GM18873 (cell line): ENCODE results near the gene ACOT8.
"Not testable (repeated sequence)": the region's sequence is repeated elsewhere in the genome, so short reads cannot be mapped to it uniquely, and the experiment has no call there.

Experiments used
- ATAC-seq: cut with Tn5 transposase; IDR thresholded peaks from one replicate; pipeline ENCODE4 v1.9.1; 2021; ENCODE audit warnings: mild to moderate bottlenecking, moderate library complexity, moderate number of reproducible peaks; ENCODE audit not compliant: unreplicated experiment, low FRiP score

Gene ACOT8

DNA sequence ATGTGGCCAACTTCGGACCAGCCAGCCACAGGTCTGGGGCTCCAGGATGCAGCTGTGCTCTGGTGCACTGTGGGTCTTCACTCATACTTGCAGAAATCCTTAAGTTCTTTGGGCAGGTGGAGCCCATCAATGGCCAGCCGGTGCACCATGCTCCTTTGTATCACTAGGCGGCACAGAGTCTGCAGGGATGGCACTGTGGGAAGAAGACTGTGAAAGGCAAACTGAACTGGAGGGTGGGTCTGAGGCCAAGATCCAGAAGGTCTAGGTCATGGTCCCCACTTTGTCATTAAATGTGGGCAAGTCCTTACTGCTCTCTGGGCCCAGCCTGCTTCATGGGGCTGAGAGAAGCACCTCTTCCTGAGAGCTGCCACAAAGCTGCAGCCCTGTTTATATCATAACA lies 31.5 kb upstream of the ACOT8 start:
- ATAC-seq: no peak

DNA sequence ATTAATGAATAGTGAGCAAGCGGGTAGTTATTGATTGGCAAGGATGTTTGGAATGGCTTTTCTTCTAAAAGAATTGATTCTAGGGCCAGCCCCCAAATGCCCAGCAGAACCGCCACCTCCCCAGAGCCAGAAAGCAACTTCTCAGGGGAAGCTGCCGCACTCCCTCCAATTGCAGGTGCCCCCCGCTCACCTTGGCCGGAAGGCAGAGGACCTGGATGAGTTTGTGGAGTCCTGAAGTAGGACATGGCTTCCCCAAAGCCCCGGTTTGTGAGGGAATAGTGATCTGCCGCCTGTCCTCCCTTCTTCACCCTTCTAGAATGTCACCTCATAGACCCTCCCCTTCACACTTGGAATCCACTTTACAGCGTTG lies 30.1 kb upstream of the ACOT8 start, which contains the start of gene SPATA25:
Gene SPATA25, minus strand, starts transcription at position 277 of the 370 bp plus-strand sequence. Its CDS starts 32 bp downstream, at position 245.
- ATAC-seq: no peak

DNA sequence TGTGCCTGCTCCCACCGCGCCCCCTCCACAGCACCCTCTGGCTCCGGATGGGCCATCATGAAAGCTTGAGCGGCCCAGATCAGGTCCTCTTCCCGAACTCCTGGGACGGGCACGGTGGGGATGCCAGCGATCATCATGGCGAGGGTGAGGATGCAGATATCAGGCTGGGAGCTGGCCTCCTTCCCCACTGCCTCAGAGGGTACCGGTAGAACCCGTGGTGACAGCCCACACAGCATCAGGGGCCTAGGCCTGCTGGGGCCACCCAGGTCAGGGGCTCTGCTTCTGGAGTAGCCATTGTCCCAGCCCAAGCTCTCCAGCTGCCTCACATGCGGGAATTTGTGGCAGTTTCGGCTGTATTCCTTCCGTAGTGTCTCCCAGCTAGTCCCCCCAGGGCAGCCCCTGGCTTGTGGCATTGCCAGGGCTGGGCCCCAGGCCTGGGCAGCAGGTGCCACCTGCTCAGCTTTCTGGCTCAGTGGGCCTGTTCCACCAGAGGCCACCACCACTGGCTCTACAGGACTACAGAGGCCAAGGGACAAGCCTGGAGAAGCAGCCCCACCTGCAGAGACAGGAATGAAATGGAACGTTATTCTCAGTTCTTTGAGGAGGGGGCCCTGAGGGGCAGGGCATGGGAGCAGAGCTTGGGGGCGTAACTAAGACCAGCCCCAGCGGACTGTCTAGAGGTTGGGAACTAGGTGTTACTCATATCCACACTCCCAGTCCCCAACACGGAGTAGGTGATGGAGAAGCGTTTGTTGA lies 29.6 kb upstream of the ACOT8 start:
- ATAC-seq: no peak

DNA sequence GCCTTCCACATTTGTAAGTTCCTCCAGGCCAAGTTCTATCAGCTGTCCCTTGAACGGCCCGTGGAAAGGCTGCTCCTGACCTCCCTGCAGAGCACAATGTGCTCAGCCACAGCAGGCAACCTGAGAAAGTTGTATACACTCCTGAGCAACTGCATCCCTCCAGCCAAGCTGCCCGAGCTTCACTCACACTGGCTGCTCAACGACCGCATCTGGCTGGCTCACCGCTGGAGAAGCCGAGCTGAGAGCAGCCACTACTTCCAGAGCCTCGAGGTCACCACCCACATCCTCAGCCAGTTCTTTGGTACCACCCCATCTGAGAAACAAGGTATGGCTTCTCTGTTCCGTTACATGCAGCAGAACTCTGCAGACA lies 25.9 kb upstream of the ACOT8 start:
- no peak for ATAC-seq

DNA sequence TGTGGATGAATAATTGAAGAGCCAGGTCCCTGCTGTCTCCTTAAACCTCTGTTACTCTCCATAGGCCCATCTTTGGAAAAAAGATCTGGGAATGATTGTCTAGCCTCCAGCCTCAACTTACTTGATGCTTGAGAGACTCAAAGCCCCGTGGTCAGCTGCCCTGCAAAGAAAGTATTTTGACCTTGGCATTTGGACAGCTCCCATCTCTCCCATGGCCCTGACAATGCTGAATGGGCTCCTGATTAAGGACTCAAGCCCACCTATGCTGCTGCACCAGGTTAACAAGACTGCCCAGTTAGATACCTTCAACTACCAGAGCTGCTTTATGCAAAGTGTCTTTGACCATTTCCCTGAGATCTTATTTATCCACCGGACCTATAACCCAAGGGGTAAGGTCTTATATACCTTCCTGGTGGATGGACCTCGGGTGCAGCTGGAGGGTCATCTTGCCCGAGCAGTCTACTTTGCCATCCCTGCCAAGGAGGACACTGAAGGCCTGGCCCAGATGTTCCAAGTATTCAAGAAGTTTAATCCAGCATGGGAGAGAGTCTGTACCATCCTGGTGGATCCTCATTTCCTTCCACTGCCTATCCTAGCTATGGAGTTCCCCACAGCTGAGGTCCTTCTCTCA lies 25.4 kb upstream of the ACOT8 start:
- ATAC-seq: no peak

DNA sequence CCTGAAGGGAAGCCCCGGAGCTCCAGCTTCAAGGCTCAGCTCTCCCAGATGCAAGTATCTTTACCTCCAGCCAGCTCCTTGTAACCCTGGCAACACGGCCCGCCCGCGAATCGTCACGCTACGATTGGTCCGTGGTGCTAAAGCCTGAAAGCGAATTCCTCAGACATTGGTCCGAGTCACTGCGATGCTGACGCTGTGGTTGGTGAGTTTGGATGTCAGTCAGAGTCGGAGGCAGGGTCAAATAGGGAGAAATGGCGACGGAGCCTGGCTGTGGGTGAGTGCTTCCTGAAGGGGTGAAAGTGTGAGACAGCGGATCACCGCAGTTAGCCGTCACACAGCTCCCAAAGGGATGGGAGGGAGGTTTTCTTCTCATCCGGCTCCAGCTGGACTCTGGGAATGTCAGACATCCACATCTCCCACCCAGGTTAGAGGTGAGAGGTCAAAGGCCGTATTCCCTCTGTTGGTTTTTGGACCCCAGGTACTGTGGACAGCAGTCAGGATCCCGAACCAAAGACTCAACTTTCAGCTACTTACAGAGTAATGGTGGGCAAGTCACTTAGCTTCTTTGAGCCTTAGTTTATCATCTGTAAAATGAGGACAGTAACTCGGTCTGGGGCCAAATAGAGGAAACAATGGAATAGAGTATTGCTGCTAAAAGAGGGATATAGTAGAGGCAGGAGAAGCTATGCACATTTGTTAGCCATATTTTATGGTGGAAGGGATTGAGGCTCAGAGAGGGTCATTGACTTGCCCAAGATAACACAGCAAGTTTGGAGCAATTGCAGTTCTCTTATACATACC lies 24.0 kb upstream of the ACOT8 start, which contains the start of gene ZSWIM1:
Gene ZSWIM1, plus strand, starts transcription at position 240 of the 801 bp plus-strand sequence. CDS start 1,366 bp downstream, outside the sequence.
- ATAC-seq: peak; percentile 95

DNA sequence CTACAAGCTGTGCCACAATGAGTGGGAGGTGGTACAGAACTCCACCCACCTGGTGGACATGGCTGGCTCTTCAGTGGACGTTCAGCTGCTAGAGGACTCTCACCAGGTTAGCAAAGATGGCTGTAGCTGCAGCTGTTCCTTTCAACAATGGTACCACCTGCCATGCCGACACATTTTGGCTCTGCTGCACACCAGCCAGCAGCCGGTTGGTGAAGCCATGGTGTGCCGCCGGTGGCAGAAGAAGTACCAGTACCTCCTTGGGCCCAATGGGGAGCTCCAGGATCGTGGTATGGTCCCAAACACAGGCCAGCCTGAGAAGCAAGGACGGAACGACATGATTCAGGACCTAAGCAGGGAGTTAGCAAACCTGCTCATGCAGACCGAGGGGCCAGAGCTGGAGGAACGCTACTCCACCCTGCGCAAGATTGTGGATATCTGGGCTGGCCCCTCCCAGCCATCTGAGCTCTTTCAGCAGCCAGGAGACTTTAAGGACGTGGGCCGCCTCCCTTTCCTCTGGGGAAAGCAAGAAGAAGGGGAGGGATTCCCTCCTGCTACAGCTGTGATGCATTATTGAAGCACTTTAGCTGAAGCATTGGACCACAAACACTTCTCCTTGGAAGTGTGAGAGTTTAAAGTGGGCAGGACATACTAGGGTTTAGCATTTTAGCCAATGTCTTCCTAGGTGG lies 21.0 kb upstream of the ACOT8 start:
- ATAC-seq: no peak

DNA sequence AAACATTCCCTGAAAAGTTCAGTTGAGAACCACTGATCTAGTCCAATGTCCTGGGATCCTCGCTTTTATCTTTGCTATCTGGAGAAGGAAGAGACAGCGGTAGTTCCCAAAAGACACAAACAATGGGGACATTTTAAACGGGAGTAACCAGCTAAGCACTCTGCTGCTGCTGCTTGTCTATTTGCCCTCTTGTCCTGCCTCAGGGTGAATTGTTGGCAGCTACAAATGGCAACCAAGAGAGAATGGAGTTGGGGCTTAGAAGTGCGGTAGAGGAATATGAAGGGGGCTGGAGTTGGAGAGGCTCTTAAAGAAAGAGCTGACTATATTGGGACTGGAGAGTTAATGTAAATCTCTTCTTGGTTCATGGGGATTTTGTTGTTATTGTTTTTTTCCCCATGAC lies 17.4 kb upstream of the ACOT8 start:
- no peak for ATAC-seq

DNA sequence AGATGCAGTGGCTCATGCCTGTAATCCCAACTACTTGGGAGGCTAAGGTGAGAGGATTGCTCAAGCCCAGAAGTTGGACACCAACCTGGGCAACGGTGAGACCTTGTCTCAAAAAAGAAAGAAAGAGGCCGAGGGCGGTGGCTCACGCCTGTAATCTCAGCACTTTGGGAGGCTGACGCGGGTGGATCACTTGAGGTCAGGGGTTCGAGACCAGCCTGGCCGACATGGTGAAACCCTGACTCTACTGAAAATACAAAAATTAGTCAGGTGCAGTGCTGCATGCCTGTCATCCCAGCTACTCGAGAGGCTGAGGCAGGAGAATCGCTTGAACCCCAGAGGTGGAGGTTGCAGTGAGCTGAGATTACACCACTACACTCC lies 16.9 kb upstream of the ACOT8 start:
- not testable (repeated sequence) for ATAC-seq

DNA sequence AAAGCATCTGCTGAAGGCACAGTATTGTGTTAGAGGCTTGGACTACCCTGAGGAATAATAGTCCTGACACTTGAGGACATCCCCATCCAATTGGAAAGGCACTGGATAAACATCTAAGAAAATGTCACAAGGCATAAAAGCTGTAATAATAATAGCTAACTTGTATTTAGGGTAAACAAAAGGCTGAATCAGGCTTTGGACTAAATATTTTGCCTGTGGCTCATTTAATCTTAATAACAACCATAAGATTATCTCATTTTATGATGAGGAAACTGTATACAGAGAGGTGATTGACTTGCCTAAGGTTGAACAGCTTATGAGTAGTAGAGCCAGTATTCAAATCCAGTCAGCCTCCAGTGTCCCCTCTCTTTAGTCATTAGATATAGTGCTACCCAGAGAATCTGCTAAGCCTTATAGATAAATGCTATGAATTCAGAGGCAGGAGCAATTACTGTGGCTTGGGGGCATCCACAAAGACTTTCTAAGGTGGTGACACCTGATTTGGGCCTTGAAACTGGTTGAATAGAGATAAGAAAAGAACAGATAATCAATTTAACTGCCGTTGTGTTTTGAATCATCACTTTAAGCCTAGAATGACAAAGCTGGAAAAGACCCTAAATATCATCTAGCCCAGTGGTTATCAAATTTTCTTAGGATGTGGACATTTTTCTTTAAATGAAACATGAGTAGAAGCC lies 16.4 kb upstream of the ACOT8 start:
- ATAC-seq: no peak

DNA sequence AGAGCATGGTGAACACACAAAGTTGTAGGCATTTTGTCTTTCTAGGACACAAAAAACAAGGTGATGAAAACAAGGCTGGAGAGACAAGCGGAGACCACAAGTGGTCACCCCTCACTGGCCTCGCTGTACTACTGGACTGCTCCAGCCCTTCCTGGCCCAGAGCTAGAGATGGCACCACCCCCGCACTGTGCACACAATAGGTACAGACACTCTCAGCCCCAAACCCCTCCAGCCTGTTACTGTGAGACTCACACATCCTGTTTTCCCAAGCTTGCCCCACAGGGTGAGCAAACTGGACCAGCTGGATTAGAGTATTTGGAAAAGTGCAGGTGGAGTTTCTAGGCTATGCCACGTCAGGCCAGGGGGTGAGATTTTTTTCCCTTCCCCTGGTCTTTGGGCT lies 15.4 kb upstream of the ACOT8 start:
- ATAC-seq: no peak

DNA sequence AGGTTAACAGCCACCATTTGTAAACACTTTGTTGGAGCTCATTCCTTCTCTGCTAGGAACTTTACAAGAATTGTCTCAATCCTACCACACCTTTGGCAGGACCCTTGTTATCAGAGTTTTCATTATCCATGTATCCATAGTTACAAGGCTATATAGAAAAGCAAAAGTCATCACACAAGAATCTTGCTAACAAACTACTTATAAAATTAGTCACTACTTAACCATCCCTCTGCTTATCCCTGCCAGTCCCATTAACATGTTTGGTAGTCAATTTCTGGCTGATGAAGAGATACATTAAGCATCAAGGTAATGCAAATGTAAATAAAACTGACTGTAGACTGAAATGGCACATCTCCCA lies 10.6 kb upstream of the ACOT8 start:
- no peak for ATAC-seq

DNA sequence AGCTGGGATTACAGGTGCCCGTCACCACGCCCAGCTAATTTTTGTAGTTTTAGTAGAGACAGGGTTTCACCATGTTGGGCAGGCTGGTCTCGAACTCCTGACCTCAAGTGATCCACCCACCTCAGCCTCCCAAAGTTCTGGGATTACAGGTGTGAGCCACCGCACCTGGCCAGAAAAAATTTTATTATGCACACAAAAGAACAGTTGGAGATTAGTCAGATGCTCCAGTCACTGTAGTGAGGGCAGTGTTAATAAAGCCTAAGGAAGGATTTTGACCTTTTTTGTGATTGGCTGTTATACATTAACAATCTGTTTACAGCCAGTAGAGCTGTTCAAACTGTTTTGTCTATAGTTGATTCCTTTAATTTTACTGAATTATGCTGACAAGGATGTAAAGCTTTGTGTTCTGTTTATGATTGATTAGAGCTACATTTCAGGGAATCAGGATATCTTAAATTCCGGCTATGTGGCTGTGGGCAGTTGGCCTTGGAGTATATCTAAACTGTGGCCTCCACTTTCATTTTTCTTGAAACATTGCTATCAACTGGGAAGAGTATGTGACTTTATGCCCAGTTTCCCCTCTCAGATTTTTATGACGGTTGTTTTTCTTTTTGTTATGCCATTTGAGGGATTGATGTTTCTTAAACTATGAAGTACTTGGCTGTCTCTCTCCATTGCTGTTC lies 10.1 kb upstream of the ACOT8 start:
- ATAC-seq: no peak

DNA sequence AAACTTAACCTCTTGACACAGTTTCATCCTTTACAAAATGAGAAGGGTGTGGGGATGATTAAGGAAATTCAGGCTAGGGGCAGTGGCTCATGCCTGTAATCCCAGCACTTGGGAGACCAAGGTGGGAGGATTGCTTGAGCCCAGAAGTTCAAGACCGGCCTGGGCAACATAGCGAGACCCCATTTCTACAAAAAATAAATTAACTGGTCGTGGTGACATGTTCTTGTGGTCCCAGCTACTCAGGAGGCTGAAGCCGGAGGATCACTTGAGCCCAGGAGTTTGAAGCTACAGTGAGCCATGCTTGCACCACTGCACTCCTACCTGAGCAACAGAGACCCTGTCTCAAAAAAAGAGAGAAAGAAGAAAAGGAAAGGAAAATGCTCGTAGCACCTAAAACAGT lies 9.3 kb upstream of the ACOT8 start:
- ATAC-seq: no peak

DNA sequence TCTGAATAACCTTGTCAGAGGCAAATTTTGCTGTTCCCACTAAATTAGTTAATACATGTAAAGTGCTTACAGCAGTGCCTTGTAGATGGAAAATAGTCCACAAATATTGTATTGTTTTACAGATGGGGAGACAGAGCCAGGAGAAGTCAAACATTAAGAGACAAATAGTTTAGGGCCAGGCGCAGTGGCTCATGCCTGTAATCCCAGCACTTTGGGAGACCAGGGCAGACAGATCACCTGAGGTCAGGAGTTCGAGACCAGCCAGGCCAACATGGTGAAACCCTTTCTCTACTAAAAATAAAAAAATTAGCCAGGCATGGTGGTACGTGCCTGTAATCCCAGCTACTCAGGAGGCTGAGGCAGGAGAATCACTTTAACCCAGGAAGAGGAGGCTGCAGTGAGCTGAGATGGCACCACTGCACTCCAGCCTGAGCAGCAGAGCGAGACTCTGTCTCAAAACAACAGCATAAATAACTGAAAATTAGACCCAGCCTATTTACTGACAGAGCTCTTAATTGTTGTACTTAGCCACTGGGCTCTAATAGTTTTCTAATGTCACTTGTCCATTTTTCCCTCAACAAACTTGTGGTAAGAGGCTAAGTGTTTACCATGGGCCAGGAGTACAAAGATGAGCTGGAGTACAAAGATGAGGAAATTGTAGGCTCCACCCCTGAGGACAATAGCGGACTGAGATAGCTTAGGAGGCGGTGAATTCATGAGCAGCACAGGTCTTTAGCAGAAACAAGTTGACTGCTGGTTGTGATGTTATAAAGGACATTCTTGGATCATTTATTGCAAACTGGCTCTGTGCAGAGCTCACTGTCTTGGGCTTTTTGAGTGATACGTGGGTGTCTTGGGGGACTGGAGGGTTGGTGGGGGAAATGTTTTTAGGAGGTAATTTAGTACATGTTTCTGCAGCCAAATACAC lies 6.6 kb upstream of the ACOT8 start:
- ATAC-seq: no peak

DNA sequence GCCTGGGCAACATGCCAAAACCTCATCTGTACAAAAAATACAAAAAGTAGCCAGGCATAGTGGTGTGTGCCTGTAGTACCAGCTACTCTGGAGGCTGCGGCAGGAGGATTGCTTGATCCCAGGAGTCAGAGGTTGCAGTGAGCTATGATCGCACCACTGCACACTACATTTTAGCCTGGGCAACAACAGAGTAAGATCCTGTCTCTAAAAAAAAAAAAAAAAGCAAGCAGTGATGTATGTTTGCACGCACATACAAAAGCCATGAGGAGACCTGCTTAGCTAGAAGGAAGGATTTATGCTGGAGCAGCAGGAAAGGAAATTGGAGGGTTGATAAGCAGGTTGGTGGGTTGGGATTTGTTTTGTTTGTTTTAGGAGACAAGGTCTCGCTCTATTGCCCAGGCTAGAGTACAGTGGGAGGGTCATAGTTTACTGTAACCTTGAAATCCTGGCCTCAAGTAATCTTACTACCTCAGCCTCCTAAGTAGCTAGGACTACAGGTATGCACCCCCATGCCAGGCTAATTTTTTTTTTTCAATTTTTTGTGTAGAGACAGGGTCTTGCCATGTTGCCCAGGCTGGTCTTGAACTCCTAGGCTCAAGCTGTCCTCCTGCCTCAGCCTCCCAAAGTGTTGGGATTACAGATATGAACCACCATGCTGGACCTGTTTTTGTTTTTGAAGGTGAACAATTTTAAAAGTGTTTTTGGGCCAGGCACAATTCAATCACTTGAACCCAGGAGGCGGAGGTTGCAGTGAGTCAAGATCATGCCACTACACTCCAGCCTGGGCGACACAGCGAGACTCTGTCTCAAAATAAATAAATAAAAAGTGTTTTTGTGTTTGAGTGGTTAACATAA lies 4.3 kb upstream of the ACOT8 start:
- no peak for ATAC-seq

DNA sequence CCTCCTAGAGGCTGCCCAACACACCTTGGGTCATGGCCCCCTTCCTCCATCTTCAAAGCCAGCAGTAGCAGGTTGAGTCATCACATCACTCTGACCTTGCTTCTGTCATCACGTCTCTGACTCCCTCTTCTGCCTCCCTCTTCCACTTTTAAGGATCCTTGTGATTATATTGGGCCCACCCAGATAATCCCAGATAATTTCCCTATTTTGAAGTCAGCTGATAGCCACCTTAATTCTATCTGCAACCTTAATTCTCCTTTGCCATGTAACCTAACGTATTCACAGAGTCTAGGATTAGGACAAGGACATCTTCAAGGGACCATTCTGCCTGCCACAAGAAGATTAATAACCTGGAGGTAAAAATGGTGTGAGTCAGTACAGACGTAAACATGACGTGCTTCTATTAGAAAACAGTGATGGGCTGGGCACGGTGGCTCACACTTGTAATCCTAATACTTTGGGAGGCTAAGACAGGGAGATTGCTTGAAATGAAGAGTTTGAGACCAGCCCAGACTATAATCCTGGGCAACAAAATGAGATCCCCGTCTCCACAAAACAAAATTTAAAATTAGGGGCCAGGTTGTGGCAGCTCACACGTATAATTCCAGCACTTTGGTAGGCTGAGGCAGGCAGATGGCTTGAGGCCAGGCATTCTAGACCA lies 3.5 kb upstream of the ACOT8 start:
- ATAC-seq: no peak
